ENCODE measurements around the gene EFNA2. TPM values are rescaled to one million over a fixed set of nuclear protein-coding genes. Genes with fewer than 3 reads are reported as not detected.

The EFNA2 gene
- total and polyA plus RNA-seq, 2 of the 8 experiments (the other 6 are each of a cell fraction or from before 2014, with no cell fraction given) = 4.0 to 7.0 TPM

DNA sequence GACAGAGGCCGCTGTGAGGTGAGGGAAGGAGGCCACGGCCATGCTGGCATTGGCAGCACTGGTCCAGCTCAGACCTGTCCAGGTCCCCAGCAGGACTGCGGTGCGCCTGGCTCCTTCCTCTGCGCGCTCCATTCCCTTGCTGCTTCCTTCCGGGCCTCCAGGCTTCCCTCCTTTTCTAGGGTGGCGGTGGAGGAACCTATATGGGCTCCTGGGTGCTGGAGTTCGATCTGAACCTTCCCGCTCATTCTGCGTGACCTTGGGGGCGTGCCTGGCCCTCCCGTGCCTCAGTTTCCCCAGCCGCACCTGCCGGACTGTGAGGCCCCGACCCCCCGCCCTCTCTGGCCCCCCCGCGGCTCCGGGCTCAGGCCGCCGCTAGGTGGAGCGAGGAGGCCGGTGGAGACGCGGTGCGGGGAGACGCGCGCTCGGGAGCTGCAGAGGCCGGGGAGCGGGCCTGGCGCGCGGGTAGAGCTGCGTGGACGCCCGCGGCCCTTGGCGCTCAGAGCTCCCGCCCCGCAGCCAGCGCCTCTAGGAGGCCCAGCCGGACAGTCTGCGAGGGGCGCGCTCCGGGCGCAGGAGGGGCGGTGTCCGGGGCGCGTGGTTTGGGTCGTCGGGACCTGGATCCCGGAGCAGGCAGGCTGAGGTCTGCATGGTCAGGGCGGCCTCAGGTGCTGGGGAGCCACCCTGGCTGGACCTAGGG, 29.9 kb downstream of the EFNA2 start (continued):
- TF ChIP-seq TAF7 (optimal IDR thresholded peaks at IDR 0.05; ENCODE audit: borderline replicate concordance, low read depth, low read length) (peak; percentile 32), CREB1 (IDR thresholded peaks at IDR 0.05) (peak; percentile 22; the same call in 1 of the 2 replicates), NRF1 (IDR thresholded peaks at IDR 0.05; ENCODE audit: low read depth, low read length) (no peak), ASH2L (IDR thresholded peaks at IDR 0.05; ENCODE audit: low read length) (peak; percentile 35), BACH1 (IDR thresholded peaks at IDR 0.05; ENCODE audit: low read length) (0 out of 2 replicates have a peak, but pooled peaks have one; percentile 24), HDAC2 (IDR thresholded peaks at IDR 0.05; ENCODE audit: borderline replicate concordance in 1 of 2, low read depth in 2 of 2, low read length in 2 of 2) (0 out of 4 replicates have a peak, but pooled peaks of 1 of the 2 experiments have one; percentile 81), RAD21 (IDR thresholded peaks at IDR 0.05 in 1 of 2, conservative IDR thresholded peaks at IDR 0.05 in 1 of 2; ENCODE audit: low read depth in 2 of 2, low read length in 2 of 2) (peak; percentile 56 to 77)
- TF ChIP-seq, protein P1, sequence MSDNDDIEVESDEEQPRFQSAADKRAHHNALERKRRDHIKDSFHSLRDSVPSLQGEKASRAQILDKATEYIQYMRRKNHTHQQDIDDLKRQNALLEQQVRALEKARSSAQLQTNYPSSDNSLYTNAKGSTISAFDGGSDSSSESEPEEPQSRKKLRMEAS (IDR thresholded peaks at IDR 0.05) = no peak
